ENCODE results near the gene FAM83C. TPM values are rescaled to one million over a fixed set of nuclear protein-coding genes. Genes with fewer than 3 reads are reported as not detected.

The FAM83C gene
- total and polyA plus RNA-seq, 10 of the 15 experiments (the other 5 are each of a cell fraction or from before 2014, with no cell fraction given): not detected

DNA sequence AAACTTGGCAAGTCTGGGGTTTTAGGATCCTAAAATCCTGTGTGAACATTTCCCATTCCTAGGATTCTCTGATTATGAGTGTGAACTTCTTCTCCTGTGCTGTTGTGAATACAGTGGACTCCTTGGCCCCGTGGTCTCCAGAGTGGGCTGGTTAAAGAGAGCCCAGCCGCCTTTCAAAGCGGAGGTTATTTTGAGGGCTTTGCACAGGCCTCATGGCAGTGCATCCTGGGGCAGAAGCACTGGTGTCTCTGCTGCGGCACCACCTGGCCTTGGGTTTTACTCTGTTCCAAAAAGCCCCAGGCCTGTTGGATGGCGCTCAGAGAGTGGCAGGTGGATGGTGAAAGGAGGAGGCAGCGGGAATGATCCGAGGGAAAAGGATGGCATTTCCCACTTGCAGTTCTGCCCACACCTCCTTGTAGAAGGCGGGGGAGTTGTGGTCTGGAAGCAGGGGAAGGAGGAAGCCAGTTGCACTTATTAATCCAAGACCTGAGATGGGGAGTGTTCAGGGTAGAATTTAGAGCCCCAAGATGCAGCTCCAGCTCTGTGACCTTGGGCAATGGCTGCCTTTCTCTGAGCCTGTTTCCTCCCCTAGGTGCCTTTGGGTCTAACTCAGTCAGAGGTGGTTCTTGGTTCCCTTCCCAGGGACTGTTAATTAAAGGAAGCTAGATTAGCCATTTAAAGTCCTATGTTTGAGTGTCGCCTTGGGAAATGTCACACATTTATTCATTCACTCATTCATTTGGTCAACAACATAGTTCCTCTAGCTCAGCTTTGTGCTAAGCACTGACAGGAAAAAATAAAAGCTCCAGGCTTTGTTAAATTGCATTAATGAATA is 43.4 kb downstream of the FAM83C start:
- no peaks in the 10 kb centered on the region for H3K27me3 ChIP-seq (replicated peaks in 1 of 2; ENCODE audit: control insufficient read depth in 2 of 2, insufficient read depth in 2 of 2, low read length in 1 of 2)
- in situ Hi-C loops (cut with MboI) (no loop called here), intact Hi-C loops (cut with micrococcal nuclease; ENCODE audit: unreplicated experiment) (no loop called here)
- no peaks in the 10 kb centered on the region for H3K79me2 ChIP-seq (ENCODE audit: control insufficient read depth, insufficient read depth, low read length)
- H3K4me3 ChIP-seq: no peak overlapping the region
- ChIA-PET POLR2A (no interaction called here), RAD21 (ENCODE audit: unreplicated experiment) (no interaction called here), CTCF (interaction anchor here (1.0 to 1.2 kb wide), 2 partner anchors 21 to 39 kb away, joined by 3 read pairs; no protein-coding TSS in a partner anchor), SMC1A (ENCODE audit: uncharacterized antibody, unreplicated experiment) (no interaction called here)
- no peak for DNase-seq (ENCODE audit: low read depth, low spot score)
- no peaks in the 10 kb centered on the region for H3K36me3 ChIP-seq (ENCODE audit: control insufficient read depth in 2 of 2, insufficient read depth in 2 of 2, low read length in 1 of 2)
- no peak overlapping the region for H3K27ac ChIP-seq (ENCODE audit: control insufficient read depth, insufficient read depth)
- TF ChIP-seq CBFB (IDR thresholded peaks at IDR 0.05; ENCODE audit: low read depth): no peak
- TF ChIP-seq, protein P1, sequence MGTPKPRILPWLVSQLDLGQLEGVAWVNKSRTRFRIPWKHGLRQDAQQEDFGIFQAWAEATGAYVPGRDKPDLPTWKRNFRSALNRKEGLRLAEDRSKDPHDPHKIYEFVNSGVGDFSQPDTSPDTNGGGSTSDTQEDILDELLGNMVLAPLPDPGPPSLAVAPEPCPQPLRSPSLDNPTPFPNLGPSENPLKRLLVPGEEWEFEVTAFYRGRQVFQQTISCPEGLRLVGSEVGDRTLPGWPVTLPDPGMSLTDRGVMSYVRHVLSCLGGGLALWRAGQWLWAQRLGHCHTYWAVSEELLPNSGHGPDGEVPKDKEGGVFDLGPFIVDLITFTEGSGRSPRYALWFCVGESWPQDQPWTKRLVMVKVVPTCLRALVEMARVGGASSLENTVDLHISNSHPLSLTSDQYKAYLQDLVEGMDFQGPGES (IDR thresholded peaks at IDR 0.05): no peak
- no peak for TF ChIP-seq ZBED1 (IDR thresholded peaks at IDR 0.05; ENCODE audit: borderline replicate concordance)
- TF ChIP-seq FOXK2 (IDR thresholded peaks at IDR 0.05): no peak
- no peak for TF ChIP-seq ASH2L (IDR thresholded peaks at IDR 0.05; ENCODE audit: borderline replicate concordance, low read depth)
- TF ChIP-seq EED (IDR thresholded peaks at IDR 0.05; ENCODE audit: low read depth): no peak
- no peak for TF ChIP-seq WRNIP1 (IDR thresholded peaks at IDR 0.05; ENCODE audit: borderline replicate concordance, low read depth, low read length)
- TF ChIP-seq, protein P2, sequence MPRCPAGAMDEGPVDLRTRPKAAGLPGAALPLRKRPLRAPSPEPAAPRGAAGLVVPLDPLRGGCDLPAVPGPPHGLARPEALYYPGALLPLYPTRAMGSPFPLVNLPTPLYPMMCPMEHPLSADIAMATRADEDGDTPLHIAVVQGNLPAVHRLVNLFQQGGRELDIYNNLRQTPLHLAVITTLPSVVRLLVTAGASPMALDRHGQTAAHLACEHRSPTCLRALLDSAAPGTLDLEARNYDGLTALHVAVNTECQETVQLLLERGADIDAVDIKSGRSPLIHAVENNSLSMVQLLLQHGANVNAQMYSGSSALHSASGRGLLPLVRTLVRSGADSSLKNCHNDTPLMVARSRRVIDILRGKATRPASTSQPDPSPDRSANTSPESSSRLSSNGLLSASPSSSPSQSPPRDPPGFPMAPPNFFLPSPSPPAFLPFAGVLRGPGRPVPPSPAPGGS (IDR thresholded peaks at IDR 0.05; ENCODE audit: borderline replicate concordance, insufficient read depth, low read depth, low read length, poor library complexity, severe bottlenecking): no peak
- WGBS (ENCODE audit: insufficient coverage, insufficient replicate concordance, low lambda C conversion rate, missing lambda C conversion rate): 82% methylated on average over 9 of the region's 9 CpGs
- peaks cover 20% of the 10 kb centered on the region for H3K4me1 ChIP-seq (ENCODE audit: control insufficient read depth, insufficient read depth, low read length)
- H3K4me2 ChIP-seq (ENCODE audit: control insufficient read depth, insufficient read depth): no peak overlapping the region
- ATAC-seq: no peak
- no peak overlapping the region for H2AFZ ChIP-seq (ENCODE audit: control insufficient read depth, low read depth, low read length)
- no peaks in the 10 kb centered on the region for H4K20me1 ChIP-seq (ENCODE audit: control insufficient read depth, insufficient read depth)
- no peak overlapping the region for H3K9ac ChIP-seq (ENCODE audit: control insufficient read depth, insufficient read depth, low read length)
- no TSS peak for BruUV-seq (replicated peaks)
- H3K9me3 ChIP-seq (replicated peaks; ENCODE audit: control insufficient read depth, insufficient read depth, low read length): no peaks in the 10 kb centered on the region
- FAIRE-seq: no peak
